Stomach (tissue), 4 donors: ENCODE measurements around the gene OR5AP2.
"Not testable (repeated sequence)": the region's sequence is repeated elsewhere in the genome, so short reads cannot be mapped to it uniquely, and the experiment has no call there.

Experiments
- POLR2AphosphoS5 ChIP-seq, 3 donors: sonication (generic); formaldehyde crosslinking; IDR thresholded peaks; one replicate each; pipeline ENCODE4 v1.6.1; 2016; ENCODE audit warnings: antibody characterized with exemption in 3 of 3
- TF ChIP-seq, protein P1 (sequence below), 7 experiments: fragments of 450-650 bp in 4 of 7; fragments of 200-600 bp in 3 of 7; sonication (generic) in 3 of 7; IDR thresholded peaks; one replicate each; pipeline ENCODE4 v1.5.1; 2016 to 2019; ENCODE audit warnings: antibody characterized with exemption in 7 of 7, control low read depth in 2 of 7, mild to moderate bottlenecking in 1 of 7

DNA sequence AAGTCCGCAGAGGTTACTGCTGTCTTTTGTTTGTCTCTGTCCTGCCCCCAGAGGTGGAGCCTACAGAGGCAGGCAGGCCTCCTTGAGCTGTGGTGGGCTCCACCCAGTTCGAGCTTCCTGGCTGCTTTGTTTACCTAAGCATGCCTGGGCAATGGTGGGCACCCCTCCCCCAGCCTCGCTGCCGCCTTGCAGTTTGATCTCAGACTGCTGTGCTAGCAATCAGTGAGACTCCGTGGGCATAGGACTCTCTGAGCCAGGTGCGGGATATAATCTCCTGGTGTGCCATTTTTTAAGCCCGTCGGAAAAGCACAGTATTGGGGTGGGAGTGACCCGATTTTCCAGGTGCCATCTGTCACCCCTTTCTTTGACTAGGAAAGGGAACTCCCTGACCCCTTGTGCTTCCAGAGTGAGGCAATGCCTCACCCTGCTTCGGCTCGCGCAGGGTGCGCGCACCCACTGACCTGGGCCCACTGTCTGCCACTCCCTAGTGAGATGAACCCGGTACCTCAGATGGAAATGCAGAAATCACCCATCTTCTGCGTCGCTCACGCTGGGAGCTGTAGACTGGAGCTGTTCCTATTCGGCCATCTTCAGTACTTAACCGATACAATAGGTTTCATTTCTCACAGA lies 50.0 kb downstream of the OR5AP2 start:
- not testable (repeated sequence) for TF ChIP-seq POLR2AphosphoS5 (IDR thresholded peaks at IDR 0.05)
- TF ChIP-seq, protein P1, sequence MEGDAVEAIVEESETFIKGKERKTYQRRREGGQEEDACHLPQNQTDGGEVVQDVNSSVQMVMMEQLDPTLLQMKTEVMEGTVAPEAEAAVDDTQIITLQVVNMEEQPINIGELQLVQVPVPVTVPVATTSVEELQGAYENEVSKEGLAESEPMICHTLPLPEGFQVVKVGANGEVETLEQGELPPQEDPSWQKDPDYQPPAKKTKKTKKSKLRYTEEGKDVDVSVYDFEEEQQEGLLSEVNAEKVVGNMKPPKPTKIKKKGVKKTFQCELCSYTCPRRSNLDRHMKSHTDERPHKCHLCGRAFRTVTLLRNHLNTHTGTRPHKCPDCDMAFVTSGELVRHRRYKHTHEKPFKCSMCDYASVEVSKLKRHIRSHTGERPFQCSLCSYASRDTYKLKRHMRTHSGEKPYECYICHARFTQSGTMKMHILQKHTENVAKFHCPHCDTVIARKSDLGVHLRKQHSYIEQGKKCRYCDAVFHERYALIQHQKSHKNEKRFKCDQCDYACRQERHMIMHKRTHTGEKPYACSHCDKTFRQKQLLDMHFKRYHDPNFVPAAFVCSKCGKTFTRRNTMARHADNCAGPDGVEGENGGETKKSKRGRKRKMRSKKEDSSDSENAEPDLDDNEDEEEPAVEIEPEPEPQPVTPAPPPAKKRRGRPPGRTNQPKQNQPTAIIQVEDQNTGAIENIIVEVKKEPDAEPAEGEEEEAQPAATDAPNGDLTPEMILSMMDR (IDR thresholded peaks at IDR 0.05), result not testable (repeated sequence)
